ENCODE data around the gene HP1BP3.

Gene HP1BP3

GRCh38 chr1:20763417-20763816 lies 23.7 kb downstream of the HP1BP3 start:
- Histone ChIP-seq H3K4me3 (ENCODE audit: low read depth, low read length) (no peak overlapping the region), H3K36me3 (ENCODE audit: control insufficient read depth, insufficient read depth, low read length) (peaks cover 22% of the 10 kb centered on the region), H3K9ac (ENCODE audit: low read depth, low read length) (no peak overlapping the region), H3K4me1 (ENCODE audit: control insufficient read depth, insufficient read depth, low read length) (peaks cover 8% of the 10 kb centered on the region), H3K27me3 (ENCODE audit: control insufficient read depth, insufficient read depth, low read length) (no peaks in the 10 kb centered on the region), H3K9me3 (ENCODE audit: control insufficient read depth, insufficient read depth, low read length) (no peaks in the 10 kb centered on the region)

- no peaks in the 10 kb centered on the region for H3K27me3 ChIP-seq (ENCODE audit: control insufficient read depth, insufficient read depth, low read length)
- H3K9ac ChIP-seq (ENCODE audit: low read depth, low read length), result no peak overlapping the region
- H3K9me3 ChIP-seq (ENCODE audit: control insufficient read depth, insufficient read depth, low read length), result no peaks in the 10 kb centered on the region
- H3K4me3 ChIP-seq (ENCODE audit: low read depth, low read length), result no peak overlapping the region
- H3K36me3 ChIP-seq (ENCODE audit: control insufficient read depth, insufficient read depth, low read length), result peaks cover 17% of the 10 kb centered on the region
- H3K4me1 ChIP-seq (ENCODE audit: control insufficient read depth, insufficient read depth, low read length), result peaks cover 8% of the 10 kb centered on the region
Observed at GRCh38 chr1:20760322-20760721, 26.8 kb downstream of the HP1BP3 start.

GRCh38 chr1:20753589-20753988 lies 33.5 kb downstream of the HP1BP3 start:
- H3K9me3 ChIP-seq (ENCODE audit: control insufficient read depth, insufficient read depth, low read length), result no peaks in the 10 kb centered on the region
- H3K36me3 ChIP-seq (ENCODE audit: control insufficient read depth, insufficient read depth, low read length), result peaks cover 6% of the 10 kb centered on the region
- H3K27me3 ChIP-seq (ENCODE audit: control insufficient read depth, insufficient read depth, low read length), result no peaks in the 10 kb centered on the region
- H3K4me3 ChIP-seq (ENCODE audit: low read depth, low read length), result no peak overlapping the region
- H3K9ac ChIP-seq (ENCODE audit: low read depth, low read length), result no peak overlapping the region
- no peaks in the 10 kb centered on the region for H3K4me1 ChIP-seq (ENCODE audit: control insufficient read depth, insufficient read depth, low read length)

GRCh38 chr1:20751462-20751990 lies 35.6 kb downstream of the HP1BP3 start:
- H3K27me3 ChIP-seq (ENCODE audit: control insufficient read depth, insufficient read depth, low read length), result no peaks in the 10 kb centered on the region
- no peaks in the 10 kb centered on the region for H3K9me3 ChIP-seq (ENCODE audit: control insufficient read depth, insufficient read depth, low read length)
- no peaks in the 10 kb centered on the region for H3K4me1 ChIP-seq (ENCODE audit: control insufficient read depth, insufficient read depth, low read length)
- H3K36me3 ChIP-seq (ENCODE audit: control insufficient read depth, insufficient read depth, low read length), result peaks cover 15% of the 10 kb centered on the region
- no peak overlapping the region for H3K4me3 ChIP-seq (ENCODE audit: low read depth, low read length)
- H3K9ac ChIP-seq (ENCODE audit: low read depth, low read length), result no peak overlapping the region

- Histone ChIP-seq H3K27me3 (ENCODE audit: control insufficient read depth, insufficient read depth, low read length) (no peaks in the 10 kb centered on the region), H3K9me3 (ENCODE audit: control insufficient read depth, insufficient read depth, low read length) (no peaks in the 10 kb centered on the region), H3K36me3 (ENCODE audit: control insufficient read depth, insufficient read depth, low read length) (peaks cover 23% of the 10 kb centered on the region), H3K4me1 (ENCODE audit: control insufficient read depth, insufficient read depth, low read length) (no peaks in the 10 kb centered on the region), H3K9ac (ENCODE audit: low read depth, low read length) (no peak overlapping the region), H3K4me3 (ENCODE audit: low read depth, low read length) (no peak overlapping the region)
Observed at GRCh38 chr1:20742671-20743070, 44.4 kb downstream of the HP1BP3 start.

GRCh38 chr1:20740781-20741180 lies 46.3 kb downstream of the HP1BP3 start:
- no peaks in the 10 kb centered on the region for H3K27me3 ChIP-seq (ENCODE audit: control insufficient read depth, insufficient read depth, low read length)
- H3K9ac ChIP-seq (ENCODE audit: low read depth, low read length), result no peak overlapping the region
- no peaks in the 10 kb centered on the region for H3K4me1 ChIP-seq (ENCODE audit: control insufficient read depth, insufficient read depth, low read length)
- no peak overlapping the region for H3K4me3 ChIP-seq (ENCODE audit: low read depth, low read length)
- H3K9me3 ChIP-seq (ENCODE audit: control insufficient read depth, insufficient read depth, low read length), result no peaks in the 10 kb centered on the region
- H3K36me3 ChIP-seq (ENCODE audit: control insufficient read depth, insufficient read depth, low read length), result peaks cover 13% of the 10 kb centered on the region

GRCh38 chr1:20739225-20739624 lies 47.9 kb downstream of the HP1BP3 start:
- no peaks in the 10 kb centered on the region for H3K27me3 ChIP-seq (ENCODE audit: control insufficient read depth, insufficient read depth, low read length)
- H3K4me3 ChIP-seq (ENCODE audit: low read depth, low read length), result no peak overlapping the region
- H3K9ac ChIP-seq (ENCODE audit: low read depth, low read length), result no peak overlapping the region
- H3K9me3 ChIP-seq (ENCODE audit: control insufficient read depth, insufficient read depth, low read length), result no peaks in the 10 kb centered on the region
- H3K4me1 ChIP-seq (ENCODE audit: control insufficient read depth, insufficient read depth, low read length), result no peaks in the 10 kb centered on the region
- H3K36me3 ChIP-seq (ENCODE audit: control insufficient read depth, insufficient read depth, low read length), result peaks cover 4% of the 10 kb centered on the region

GRCh38 chr1:20735581-20736111 lies 51.5 kb downstream of the HP1BP3 start:
- no peak overlapping the region for H3K4me3 ChIP-seq (ENCODE audit: low read depth, low read length)
- H3K27me3 ChIP-seq (ENCODE audit: control insufficient read depth, insufficient read depth, low read length), result peaks cover 18% of the 10 kb centered on the region
- peaks cover 6% of the 10 kb centered on the region for H3K4me1 ChIP-seq (ENCODE audit: control insufficient read depth, insufficient read depth, low read length)
- H3K9me3 ChIP-seq (ENCODE audit: control insufficient read depth, insufficient read depth, low read length), result no peaks in the 10 kb centered on the region
- no peak overlapping the region for H3K9ac ChIP-seq (ENCODE audit: low read depth, low read length)
- H3K36me3 ChIP-seq (ENCODE audit: control insufficient read depth, insufficient read depth, low read length), result no peaks in the 10 kb centered on the region

- Histone ChIP-seq H3K9me3 (ENCODE audit: control insufficient read depth, insufficient read depth, low read length) (no peaks in the 10 kb centered on the region), H3K4me3 (ENCODE audit: low read depth, low read length) (peak overlapping the region; percentile 79), H3K9ac (ENCODE audit: low read depth, low read length) (peak overlapping the region; percentile 12), H3K36me3 (ENCODE audit: control insufficient read depth, insufficient read depth, low read length) (no peaks in the 10 kb centered on the region), H3K4me1 (ENCODE audit: control insufficient read depth, insufficient read depth, low read length) (peaks cover 12% of the 10 kb centered on the region), H3K27me3 (ENCODE audit: control insufficient read depth, insufficient read depth, low read length) (peaks cover 24% of the 10 kb centered on the region)
Observed at GRCh38 chr1:20733360-20733975, 53.6 kb downstream of the HP1BP3 start.

- Histone ChIP-seq H3K27me3 (ENCODE audit: control insufficient read depth, insufficient read depth, low read length) (peaks cover 24% of the 10 kb centered on the region), H3K9me3 (ENCODE audit: control insufficient read depth, insufficient read depth, low read length) (no peaks in the 10 kb centered on the region), H3K36me3 (ENCODE audit: control insufficient read depth, insufficient read depth, low read length) (no peaks in the 10 kb centered on the region), H3K4me1 (ENCODE audit: control insufficient read depth, insufficient read depth, low read length) (peaks cover 16% of the 10 kb centered on the region), H3K9ac (ENCODE audit: low read depth, low read length) (peak within 1 kb of the TSS; percentile 12), H3K4me3 (ENCODE audit: low read depth, low read length) (peak within 1 kb of the TSS; percentile 79)
Observed at GRCh38 chr1:20732588-20733359, 54.3 kb downstream of the HP1BP3 start, which contains the start of gene SH2D5. Gene SH2D5, minus strand, starts transcription at chr1:20732703. Its CDS starts 4,659 bp downstream, at chr1:20728044.

GRCh38 chr1:20732071-20732587 lies 55.0 kb downstream of the HP1BP3 start:
- Histone ChIP-seq H3K4me3 (ENCODE audit: low read depth, low read length) (peak overlapping the region; percentile 79), H3K36me3 (ENCODE audit: control insufficient read depth, insufficient read depth, low read length) (no peaks in the 10 kb centered on the region), H3K27me3 (ENCODE audit: control insufficient read depth, insufficient read depth, low read length) (peaks cover 24% of the 10 kb centered on the region), H3K9me3 (ENCODE audit: control insufficient read depth, insufficient read depth, low read length) (no peaks in the 10 kb centered on the region), H3K4me1 (ENCODE audit: control insufficient read depth, insufficient read depth, low read length) (peaks cover 21% of the 10 kb centered on the region), H3K9ac (ENCODE audit: low read depth, low read length) (no peak overlapping the region)

Data from iPS-15b (cell line).